GM18507 (cell line): ENCODE data around the gene SLX4IP.
"Not testable (repeated sequence)": the region's sequence is repeated elsewhere in the genome, so short reads cannot be mapped to it uniquely, and the experiment has no call there.

Source experiments
- DNase-seq: peaks from one replicate; pipeline ENCODE4 v3.0.0; 2011; ENCODE audit warnings: low read depth; ENCODE audit not compliant: insufficient read length; ENCODE audit errors: extremely low spot score
- FAIRE-seq: peaks from 2 replicates; lab custom pipeline; 2011; peaks lifted over from hg19 to GRCh38; lab: Jason Lieb, UNC

Gene SLX4IP

DNA sequence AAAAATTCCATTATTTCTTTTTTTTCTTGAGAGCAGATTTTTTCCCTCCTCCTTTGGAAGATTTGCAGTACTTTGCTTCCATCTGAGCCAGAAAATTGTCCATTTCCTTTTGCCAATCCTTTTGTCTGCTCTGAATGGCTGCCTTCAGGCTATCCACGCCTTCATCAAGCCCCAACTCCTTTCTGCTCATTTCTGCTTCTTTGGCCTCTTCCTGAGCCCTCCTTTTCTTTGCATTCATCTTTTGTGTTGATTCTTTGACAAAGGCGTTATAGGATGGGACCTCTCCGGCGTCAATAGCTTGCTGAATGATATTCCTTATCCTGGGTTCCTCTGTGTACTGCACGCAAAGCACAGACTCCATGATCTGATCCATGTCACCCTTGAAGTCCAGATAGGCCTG is 178.3 kb downstream of the SLX4IP start:
- FAIRE-seq, DNase-seq: not testable (repeated sequence)

DNA sequence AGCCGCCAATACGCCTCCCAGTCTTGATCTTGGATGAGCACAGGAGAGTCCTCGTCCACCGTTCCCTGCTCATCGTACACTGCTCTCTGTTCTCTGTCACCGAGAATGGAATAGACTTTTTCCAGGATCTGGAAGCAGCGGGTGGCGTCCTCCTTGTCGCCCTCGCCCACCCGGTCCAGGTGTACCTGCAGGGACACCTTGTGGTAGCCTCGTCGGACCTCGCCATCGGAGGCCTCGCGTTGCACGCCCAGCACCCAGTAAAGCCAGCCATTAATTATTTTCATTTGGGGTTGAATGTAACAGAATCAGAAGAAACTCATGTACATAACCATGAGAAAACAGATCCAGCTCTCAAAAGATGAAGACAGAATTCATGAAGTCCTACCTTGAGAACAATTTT is 178.8 kb downstream of the SLX4IP start:
- no peak for FAIRE-seq

GRCh38 chr20:10616212-10616611 is 181.1 kb downstream of the SLX4IP start:
- FAIRE-seq (no peak), DNase-seq (no peak)

More for the DNA sequence above, 178.8 kb downstream of the SLX4IP start:
- DNase-seq: no peak

- not testable (repeated sequence) for FAIRE-seq, DNase-seq
Measured at GRCh38 chr20:10617549-10618133, 182.5 kb downstream of the SLX4IP start.

DNA sequence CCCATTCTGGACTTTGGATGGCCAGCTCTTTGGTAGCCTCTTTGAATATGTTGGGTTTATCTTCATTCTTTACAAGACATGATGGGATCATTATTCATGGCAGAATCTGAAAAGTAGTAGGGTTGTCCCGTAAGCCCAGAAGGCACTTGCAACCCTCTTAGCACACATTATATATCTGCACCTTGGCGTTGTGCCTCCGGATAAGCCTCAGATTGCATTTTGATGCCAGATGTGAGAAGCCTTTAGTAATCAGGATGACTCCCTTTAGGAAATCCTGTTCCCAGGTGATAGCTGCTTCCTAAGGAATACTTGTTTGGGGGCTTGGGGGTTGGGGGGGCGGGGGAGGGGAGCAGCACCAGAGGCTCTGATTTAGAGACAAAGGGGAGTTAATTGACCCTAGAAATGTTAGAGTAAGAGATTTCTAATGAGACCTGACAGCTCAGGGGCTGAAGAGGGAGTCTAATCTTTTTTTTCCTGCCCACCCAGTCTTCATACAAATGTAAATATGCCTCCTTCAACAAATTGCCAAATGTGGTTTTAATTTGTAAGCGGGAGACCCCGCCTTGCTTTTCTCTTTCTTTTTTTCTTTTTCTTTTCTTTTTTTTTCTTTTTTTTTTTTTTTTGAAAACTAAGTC is 183.6 kb downstream of the SLX4IP start:
- FAIRE-seq: no peak
- DNase-seq: no peak

DNA sequence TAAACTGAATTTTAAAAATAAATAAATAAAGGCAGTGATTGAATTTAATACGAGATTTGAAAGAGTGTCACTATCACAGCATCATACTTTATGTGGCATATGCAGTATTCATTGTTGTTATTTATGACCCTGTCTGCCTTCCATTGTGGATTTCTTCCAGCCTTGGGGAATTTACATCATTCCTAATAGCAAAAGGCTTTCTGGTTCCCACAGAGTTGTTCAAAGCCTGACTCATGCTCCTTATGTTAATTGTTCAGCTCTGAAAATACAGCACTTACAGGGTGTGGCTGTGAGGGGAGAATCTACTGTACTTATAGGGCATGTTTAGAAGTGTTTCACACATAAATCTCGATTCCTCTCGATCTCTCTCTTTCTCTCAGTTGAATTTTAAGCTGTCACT is 184.3 kb downstream of the SLX4IP start:
- DNase-seq (no peak), FAIRE-seq (no peak)

DNA sequence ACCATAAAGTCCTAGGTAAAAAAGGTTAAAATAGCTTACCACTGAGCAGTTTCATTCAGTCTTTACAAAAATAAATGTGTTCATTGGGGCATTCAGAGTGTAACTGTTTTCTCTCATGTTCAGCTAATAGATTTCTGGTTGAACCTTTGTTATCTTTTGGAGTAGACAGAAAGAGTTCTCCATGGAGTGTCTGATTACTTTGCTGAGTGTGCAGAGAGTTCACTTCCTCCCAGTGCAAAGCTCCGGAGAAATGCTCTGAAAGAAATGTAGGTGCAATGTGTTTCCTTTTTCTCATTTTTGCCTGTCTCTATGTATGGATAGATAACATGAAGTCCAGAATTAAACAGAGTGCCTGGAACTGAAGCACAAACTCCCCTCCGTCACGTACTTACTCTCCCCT is 186.0 kb downstream of the SLX4IP start:
- no peak for DNase-seq
- FAIRE-seq: no peak

- FAIRE-seq (no peak), DNase-seq (no peak)
Measured at GRCh38 chr20:10622657-10623418, 187.7 kb downstream of the SLX4IP start.

- FAIRE-seq (no peak), DNase-seq (no peak)
Measured at GRCh38 chr20:10625641-10626040, 190.5 kb downstream of the SLX4IP start.

GRCh38 chr20:10626896-10627295 is 191.8 kb downstream of the SLX4IP start:
- FAIRE-seq (no peak), DNase-seq (no peak)

DNA sequence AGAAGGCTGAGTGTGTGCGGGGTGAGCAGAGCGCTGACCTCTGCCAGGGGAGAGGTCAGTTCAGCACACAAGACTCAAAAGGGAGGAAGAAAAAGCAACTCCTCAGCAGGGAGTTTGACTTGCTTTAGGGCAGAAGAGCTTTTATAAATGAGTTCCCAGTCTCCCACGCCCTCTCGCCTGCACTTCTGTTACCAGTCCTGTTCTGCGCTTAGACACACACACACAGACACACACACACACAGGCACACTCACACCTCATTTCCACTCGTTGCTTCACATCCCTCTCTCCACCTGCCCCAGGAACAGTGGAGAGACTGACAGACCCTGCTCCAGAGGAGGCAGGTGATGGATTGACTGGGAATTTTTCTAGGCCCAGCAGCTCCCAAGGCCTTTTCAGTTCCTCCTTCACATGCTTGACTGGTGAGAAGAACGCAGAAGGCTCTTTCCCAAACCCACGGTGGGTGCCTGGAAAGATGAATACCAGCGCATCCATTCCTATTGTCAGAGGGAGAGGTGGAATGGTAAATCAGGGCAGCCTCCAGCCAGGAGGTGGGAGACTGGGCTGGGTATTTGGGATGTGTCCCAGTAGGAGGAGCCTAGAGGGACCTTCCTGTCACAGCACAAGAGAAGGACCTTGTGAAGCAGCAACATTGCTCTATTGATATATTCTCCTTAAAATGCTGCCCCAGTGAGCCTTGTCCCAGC is 195.0 kb downstream of the SLX4IP start:
- no peak for FAIRE-seq

DNA sequence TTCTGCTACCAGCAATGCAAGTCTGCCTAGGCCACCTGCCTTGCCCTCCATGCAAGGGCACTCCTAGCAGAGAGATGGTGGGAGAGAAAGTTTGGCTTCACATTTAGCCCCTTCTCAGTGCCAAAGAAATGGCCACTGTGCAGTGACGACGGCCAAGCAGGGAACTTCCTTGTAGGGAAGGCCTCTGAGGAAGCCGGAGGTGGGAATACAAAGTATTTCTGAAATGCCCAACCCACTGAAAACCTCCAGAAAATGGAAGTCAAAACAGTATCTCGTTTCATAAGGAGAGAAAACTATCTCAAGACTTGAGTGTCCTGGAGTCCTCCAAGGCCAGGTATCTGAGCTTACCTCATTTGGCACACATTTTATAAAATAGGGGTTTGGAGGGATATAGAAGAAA is 196.0 kb downstream of the SLX4IP start:
- no peak for DNase-seq
- FAIRE-seq: no peak

More for the DNA sequence above, 195.0 kb downstream of the SLX4IP start:
- no peak for DNase-seq

DNA sequence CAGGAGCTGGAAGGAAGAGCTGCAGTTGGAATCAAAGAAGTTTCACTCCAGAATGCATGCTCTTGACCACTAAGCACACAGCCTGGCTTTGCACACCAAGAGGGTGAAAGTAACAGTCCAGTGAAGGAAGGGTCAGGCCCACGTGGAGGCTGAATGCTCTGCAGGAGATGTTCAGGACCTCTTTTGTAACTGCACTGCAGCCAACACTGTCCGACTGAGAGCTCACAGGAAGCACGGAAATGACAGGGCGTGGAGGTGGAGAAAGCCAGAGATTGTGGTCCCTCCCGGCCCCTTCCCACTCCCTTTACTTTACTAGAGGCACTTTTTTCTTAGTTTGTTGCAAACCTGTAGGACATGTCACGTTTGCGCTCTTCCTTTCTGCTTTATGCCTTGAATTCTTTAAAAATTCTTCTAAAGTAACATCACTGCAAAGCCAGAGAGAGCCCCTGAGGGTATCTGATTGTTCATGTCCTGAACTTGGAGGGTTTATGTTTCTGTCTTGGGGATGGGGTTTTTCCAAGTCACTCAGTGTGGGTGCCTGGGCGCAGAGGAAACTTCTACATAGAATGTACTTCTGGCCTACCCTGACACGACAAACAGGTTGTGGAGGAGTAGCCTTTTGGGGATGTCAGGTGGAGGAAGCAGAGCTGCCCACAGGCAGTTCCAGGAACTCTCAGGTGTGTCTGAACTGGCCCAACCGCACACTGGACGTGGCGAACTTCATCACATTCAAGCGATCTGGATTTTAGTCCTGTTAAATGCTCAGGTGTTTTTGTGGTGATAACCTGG is 197.8 kb downstream of the SLX4IP start:
- FAIRE-seq: no peak
- no peak for DNase-seq

- DNase-seq: no peak
- no peak for FAIRE-seq
Measured at GRCh38 chr20:10633718-10634117, 198.6 kb downstream of the SLX4IP start.

DNA sequence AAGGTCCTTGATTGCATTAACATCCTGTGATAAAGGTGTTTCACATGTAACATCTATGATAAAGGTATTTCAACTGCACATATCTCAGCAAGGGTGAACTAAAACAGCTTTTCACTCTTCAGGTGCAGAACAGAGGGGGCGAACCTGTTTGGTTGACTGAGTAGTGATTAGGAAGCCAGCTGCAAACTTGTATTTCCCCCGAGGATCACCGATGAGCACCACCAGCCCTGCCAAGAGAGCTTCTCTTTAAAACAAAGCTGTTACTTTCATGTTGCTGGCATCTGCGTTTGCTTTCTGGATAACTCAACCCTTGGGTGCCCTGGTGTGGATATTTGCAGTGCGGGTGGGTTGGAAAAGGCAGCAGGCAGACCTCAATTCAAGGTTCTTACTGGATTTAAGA is 199.1 kb downstream of the SLX4IP start:
- FAIRE-seq (no peak), DNase-seq (no peak)

DNA sequence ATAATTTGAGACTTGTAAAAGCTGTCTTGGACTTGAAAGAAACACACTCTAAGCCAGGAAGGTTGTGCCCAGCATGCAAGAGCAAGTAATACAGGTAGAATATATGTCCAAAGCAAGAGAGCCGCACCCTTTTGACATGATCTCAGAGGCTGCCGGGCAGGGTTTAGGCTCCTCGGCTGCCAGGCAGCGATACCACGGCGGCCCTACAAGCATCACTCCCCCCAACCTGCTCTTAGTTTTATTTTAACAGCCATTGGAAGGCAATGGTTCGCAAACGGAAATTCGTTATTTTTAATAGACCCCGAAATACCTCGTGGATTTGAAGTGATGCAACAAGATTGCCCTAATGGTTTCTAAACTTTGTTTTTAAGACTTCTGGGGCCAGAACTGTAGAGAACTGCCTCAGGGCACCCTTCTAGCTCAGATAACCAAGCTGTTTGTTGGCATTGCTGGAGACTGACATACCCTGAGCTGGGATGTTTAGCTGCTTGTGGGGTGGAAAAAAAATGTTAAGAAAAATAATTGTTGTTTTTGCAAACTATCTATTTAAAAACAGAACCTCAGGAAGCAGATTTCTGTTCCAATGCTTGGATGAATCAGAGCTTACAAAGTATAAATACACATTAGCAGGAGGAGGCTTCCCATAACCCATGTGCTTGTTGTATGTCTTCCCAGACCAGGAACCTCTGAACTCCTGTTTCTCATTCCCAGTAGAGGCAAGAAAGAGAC is 199.7 kb downstream of the SLX4IP start:
- DNase-seq: no peak
- no peak for FAIRE-seq

DNA sequence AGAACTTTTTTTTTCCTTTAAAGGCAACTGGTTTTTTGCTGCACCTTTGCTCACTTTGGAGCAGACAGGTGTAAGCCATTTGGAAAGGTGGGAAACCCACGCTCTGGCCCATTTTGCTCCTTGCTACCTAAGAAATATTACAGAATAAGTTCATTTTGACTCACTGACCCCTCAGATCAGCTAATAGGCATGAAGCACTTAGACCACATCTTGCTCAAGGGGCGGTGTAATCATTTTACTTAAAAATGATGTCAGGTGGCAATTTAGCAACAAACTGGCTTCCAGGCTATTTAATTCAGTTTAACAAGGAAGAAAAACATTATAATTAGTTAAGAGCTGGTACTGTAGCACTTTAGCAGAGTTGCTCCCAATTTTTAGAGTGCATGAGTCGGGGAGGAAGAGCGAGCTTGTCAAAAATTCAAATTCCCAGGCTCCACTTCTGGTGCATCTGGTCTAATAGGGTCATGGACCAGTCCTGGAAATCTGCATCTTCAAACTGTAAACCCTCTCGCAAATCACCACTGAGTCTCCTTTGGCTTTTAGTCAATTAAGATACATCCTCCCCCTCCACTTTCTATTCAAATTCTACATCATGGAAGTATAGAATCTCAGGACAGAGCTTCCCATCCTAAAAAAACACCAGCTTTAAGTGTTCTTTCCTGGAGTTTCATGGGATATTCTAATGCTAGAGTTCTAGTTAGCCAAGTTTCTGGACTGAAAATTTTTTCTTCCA is 200.5 kb downstream of the SLX4IP start:
- no peak for DNase-seq
- no peak for FAIRE-seq

- DNase-seq: no peak
- FAIRE-seq: no peak
Measured at GRCh38 chr20:10636326-10636818, 201.3 kb downstream of the SLX4IP start.
